Germinal center (tissue), 1 donor: Measurements from ENCODE around the gene P4HTM.
A peak's percentile ranks its signal among the peaks of the same experiment; 100 is the strongest.

ENCODE experiments used
- DNase-seq: peaks from one replicate; pipeline ENCODE4 v3.0.0; 2012; ENCODE audit warnings: mixed read lengths, low spot score

Gene P4HTM, protein sequence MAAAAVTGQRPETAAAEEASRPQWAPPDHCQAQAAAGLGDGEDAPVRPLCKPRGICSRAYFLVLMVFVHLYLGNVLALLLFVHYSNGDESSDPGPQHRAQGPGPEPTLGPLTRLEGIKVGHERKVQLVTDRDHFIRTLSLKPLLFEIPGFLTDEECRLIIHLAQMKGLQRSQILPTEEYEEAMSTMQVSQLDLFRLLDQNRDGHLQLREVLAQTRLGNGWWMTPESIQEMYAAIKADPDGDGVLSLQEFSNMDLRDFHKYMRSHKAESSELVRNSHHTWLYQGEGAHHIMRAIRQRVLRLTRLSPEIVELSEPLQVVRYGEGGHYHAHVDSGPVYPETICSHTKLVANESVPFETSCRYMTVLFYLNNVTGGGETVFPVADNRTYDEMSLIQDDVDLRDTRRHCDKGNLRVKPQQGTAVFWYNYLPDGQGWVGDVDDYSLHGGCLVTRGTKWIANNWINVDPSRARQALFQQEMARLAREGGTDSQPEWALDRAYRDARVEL

DNA sequence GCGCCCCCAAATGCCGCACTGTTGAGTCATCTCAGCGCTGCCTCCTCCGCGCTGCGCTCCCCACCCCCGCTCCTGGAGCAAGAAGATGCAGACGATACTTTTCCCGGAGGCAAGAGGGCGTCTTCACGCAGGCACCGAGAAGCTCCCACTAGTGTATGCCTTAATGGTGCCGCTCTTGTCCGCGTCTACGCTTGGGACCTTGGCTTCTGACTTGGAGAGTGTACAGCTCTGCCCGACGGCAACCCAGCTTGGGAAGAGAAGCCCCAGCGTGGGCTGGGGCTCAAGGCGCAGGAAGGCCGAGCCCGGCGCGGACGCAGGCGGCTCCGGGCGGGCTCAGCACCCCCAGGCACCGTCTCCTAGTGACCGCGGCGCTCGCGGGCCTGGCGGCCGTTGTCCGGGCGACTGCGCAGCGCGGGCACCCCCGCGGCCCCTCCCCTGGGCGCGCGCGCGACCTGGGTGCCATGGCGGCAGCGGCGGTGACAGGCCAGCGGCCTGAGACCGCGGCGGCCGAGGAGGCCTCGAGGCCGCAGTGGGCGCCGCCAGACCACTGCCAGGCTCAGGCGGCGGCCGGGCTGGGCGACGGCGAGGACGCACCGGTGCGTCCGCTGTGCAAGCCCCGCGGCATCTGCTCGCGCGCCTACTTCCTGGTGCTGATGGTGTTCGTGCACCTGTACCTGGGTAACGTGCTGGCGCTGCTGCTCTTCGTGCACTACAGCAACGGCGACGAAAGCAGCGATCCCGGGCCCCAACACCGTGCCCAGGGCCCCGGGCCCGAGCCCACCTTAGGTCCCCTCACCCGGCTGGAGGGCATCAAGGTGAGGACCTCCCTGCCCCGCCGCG lies at the start of gene P4HTM:
Gene P4HTM (plus strand): TSS at position 446 of the 840 bp plus-strand sequence. CDS start 16 bp downstream, at position 462.
- DNase-seq, result peak; percentile 55

- DNase-seq, result no peak
Measured at GRCh38 chr3:48945432-48945831, 44.6 kb upstream of the P4HTM start.

DNA sequence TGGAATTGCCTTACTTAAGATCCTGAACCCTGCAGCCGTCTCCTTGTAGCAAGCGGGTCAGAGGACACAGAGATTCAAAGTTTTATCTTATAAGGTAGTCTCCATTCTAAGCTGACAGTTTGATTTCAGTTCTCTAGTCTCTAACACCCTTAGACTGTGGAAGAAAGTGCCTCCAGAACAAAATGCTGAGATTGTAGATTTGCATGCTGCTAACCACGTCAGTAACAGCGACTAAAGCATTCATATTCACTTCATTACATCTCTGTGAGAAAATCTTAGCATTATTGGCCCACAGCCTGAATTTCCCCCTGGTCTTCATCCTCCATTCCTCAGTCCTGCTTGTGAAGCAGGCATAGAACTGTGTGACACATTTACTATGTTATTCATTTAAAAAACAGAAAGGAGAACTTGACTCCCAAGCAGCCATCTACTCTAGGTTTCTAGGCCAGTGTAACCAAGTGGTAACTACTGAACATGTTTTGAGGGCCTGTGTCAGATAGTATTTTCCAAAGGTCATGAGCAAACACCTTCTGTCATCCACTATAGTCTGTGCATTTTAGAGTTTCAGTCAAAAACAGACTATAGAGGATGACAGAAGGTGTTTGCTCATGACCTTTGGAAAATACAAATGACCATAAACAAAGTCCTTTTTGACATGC lies 44.0 kb upstream of the P4HTM start:
- no peak for DNase-seq

GRCh38 chr3:48949376-48949717 lies 40.7 kb upstream of the P4HTM start:
- no peak for DNase-seq

DNA sequence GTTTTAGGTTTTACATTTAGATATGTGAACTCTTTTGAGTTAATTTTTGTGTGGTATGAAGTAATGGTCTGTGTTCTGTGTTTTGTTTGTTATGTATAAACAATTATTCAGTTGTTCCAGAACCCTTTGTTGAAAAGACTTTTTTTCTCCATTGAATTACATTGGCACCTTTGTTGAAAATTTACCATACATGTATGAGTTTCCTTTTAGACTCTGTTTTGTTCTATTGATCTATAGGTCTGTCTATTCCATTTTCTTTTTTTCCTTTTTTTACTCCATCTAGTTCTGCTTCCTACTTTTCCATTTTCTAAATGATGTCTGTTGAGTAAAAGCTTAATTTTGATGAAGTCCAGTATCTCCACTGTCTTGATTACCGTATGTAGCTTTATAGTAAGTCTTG lies 40.0 kb upstream of the P4HTM start:
- DNase-seq, result no peak

DNA sequence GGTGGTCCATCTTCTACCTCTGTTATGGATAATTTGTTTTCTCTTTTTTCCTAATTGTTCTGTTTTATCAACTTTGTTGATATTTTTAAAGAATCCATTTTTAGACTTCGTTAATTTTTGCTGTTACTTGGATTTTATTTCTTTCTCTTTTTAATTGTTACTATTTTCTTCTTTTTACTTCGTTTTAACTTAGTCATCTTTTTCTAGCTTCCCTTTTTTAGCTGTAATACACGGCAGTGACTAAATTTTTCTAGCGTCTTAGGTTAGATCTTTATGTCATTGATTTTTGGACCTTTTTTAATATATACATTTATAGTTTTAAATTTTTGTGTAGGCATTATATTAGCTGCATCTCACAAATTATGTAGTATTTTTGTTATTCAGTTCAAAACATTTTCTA lies 38.3 kb upstream of the P4HTM start:
- no peak for DNase-seq

DNA sequence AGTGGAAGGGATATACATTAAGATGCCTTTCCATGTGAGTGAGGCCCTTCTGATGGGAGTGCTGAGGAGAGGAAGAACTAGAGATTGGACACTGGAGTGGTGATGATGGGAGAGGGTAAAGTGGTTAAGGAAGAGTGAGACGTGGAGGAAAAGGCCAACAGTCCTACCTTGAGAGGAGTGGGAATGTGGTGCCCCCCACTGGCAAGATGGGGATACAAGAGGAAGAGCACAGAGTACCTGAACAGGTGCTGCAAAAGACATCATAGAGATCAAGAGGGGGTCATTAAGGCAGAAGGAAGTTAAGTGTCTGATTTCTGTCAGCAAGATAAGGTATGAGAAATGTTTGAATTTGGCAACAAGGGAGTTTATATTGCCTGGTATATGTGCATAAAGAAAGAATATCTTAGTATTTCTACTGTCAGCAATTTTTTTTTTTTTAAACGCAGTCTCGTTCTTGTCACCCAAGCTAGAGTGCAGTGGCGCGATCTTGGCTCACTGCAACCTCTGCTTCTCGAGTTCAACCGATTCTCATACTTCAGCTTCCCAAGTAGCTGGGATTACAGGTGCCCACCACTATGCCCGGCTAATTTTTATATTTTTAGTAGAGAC lies 37.4 kb upstream of the P4HTM start:
- DNase-seq, result no peak

GRCh38 chr3:48957006-48957705 lies 32.9 kb upstream of the P4HTM start:
- DNase-seq, result no peak

DNA sequence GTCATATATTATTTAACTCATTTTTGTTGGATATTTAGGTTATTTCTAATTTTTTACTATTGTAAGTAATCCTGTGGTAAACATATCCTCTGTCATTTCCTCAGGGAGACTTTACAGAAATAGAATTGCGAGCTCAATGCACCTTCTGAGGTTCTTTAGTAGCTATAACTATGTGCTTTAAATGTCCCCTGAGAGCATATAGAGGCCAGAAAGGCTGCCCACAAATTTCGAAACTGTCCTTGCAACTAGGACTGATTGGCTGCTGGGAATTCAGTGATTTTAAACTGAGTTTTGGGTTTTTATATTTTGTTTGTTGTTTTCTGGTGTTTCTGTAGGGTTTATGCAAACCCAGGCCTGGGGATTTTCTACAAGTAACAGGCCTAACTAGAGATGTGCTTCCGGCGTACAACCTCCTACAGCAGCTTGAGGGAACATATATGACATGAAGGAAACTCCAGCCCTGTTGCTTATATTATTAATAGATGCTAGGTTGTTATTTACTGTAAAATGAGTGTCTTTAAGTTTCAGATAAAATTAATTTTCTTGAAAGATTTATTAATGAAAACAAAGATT lies 29.1 kb upstream of the P4HTM start:
- DNase-seq, result peak; percentile 22

DNA sequence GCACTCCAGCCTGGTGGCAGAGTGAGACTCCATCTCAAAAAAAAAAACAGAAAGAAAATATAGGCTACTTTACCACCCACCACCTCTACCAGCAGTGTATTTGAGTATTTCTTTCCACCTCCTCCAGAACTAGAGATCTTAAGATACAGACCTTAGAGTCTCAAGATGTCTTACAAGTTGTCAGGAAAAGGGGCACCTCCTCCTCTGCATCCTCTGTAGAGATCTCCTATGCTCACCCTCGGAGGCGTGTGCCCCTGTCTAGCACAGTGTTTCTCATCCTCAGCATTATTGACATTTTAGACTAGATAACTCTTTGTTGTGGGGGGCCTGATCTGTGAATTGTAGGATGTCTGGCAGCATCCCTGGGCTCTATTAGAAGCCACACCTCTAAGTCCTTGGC lies 27.7 kb upstream of the P4HTM start:
- no peak for DNase-seq

DNA sequence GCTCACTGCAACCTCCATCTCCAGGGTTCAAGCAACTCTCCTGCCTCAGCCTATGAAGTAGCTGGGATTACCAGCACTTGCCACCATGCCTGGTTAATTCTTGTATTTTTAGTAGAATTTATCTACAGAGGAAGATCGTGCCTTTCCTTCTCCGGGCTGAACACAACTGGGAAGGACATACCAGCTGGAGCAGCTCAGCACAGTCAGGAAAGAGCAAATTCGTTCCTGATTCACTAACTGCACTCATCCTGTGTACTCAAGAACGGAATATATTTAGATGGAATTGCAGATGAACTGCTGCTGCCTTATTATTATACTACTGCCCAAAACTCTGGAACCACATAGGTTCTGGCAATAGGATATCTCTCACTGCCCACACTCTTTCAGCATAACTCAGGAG lies 27.1 kb upstream of the P4HTM start:
- no peak for DNase-seq

- no peak for DNase-seq
Measured at GRCh38 chr3:48963591-48963990, 26.4 kb upstream of the P4HTM start.

GRCh38 chr3:48966367-48966766 lies 23.7 kb upstream of the P4HTM start:
- DNase-seq, result no peak

- no peak for DNase-seq
Measured at GRCh38 chr3:48966876-48967361, 23.1 kb upstream of the P4HTM start.

GRCh38 chr3:48970586-48970985 lies 19.5 kb upstream of the P4HTM start:
- no peak for DNase-seq

GRCh38 chr3:48974076-48974864 lies 15.8 kb upstream of the P4HTM start:
- DNase-seq, result no peak

DNA sequence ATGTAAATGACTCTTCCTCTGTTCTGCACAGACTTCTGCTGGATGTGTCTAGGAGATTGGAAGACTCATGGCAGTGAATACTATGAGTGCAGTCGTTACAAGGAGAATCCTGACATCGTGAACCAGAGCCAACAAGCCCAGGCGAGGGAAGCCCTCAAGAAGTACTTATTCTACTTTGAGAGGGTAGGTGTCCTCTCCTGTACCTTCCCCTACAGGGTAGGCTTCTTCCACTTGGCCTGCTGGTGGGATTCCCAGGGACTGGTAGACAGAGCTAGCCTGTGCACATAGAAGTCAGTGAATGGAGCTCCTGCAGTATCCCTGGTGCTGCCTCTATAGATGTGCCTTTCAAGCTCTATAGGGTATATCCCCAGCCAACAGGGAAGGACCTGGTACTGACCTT lies 10.6 kb upstream of the P4HTM start:
- DNase-seq, result no peak

GRCh38 chr3:48980295-48980694 lies 9.7 kb upstream of the P4HTM start:
- no peak for DNase-seq

DNA sequence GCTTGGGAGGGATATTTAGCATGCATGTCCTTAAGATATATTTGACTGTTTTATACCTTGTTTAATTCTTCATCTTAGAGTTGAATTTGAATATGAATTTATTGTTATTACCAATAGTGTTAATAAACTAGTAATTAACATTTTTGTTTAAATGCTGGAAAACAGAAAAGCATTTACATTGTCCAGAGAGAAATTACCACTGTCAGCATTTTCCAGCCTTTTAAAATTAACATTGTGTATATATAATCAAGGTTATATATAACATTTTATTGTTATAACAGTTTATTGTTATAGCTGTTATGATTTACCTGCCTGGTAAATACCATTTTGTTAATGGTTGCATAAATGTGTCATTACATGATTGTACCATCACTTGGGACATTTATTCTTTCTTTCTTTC lies 8.0 kb upstream of the P4HTM start:
- no peak for DNase-seq

GRCh38 chr3:48982686-48983085 lies 7.4 kb upstream of the P4HTM start:
- no peak for DNase-seq
